Keratinocyte (primary cell): Measurements from ENCODE around the gene ANXA3. TPM values are rescaled to one million over a fixed set of nuclear protein-coding genes. Genes with fewer than 3 reads are reported as not detected.

Experiments used
- DNase-seq: peaks from one replicate; pipeline ENCODE4 v3.0.0-alpha.2; 2011; ENCODE audit warnings: low read depth, missing footprints, low spot score
- FAIRE-seq: peaks from 2 replicates; lab custom pipeline; 2011; peaks lifted over from hg19 to GRCh38; lab: Jason Lieb, UNC
- H2AFZ ChIP-seq: 2 replicates; pipeline ENCODE4 v1.6.0; 2012; ENCODE audit warnings: low read length, control low read depth, inconsistent platforms; ENCODE audit not compliant: control insufficient read depth
- H3K27ac ChIP-seq: 2 replicates; pipeline ENCODE4 v1.5.1; 2011; ENCODE audit warnings: low read length; ENCODE audit not compliant: control insufficient read depth, insufficient read depth
- H3K27me3 ChIP-seq: 3 replicates; pipeline ENCODE4 v1.6.0; 2011; ENCODE audit warnings: low read length; ENCODE audit not compliant: control insufficient read depth, insufficient read depth; ENCODE audit errors: extremely low read depth
- H3K36me3 ChIP-seq, 2 experiments: 2 replicates in 1 of 2; 3 replicates in 1 of 2; pipeline ENCODE4 v1.5.1; 2011; ENCODE audit warnings: low read length in 2 of 2, mild to moderate bottlenecking in 1 of 2; ENCODE audit not compliant: control insufficient read depth in 2 of 2, insufficient read depth in 2 of 2; ENCODE audit errors: extremely low read depth in 1 of 2
- H3K4me1 ChIP-seq: 3 replicates; pipeline ENCODE4 v1.5.1; 2011; ENCODE audit warnings: low read length; ENCODE audit not compliant: control insufficient read depth, insufficient read depth; ENCODE audit errors: extremely low read depth
- H3K4me2 ChIP-seq: 3 replicates; pipeline ENCODE4 v1.6.0; 2011; ENCODE audit warnings: low read depth, low read length; ENCODE audit not compliant: control insufficient read depth, insufficient read depth; ENCODE audit errors: extremely low read depth
- H3K4me3 ChIP-seq, 3 experiments: fragments of 200-600 bp in 1 of 3; sonication (generic) in 1 of 3; 2 replicates in 2 of 3; 3 replicates in 1 of 3; pipeline ENCODE4 v1.5.1; 2011 to 2016; ENCODE audit warnings: low read length in 3 of 3, mild to moderate bottlenecking in 3 of 3, control low read depth in 2 of 3, inconsistent platforms in 1 of 3, low read depth in 1 of 3, mixed read lengths in 1 of 3, mixed run types in 1 of 3, moderate library complexity in 1 of 3; ENCODE audit not compliant: control insufficient read depth in 2 of 3, insufficient read depth in 2 of 3; ENCODE audit errors: extremely low read depth in 1 of 3
- H3K79me2 ChIP-seq: 2 replicates; pipeline ENCODE4 v1.6.0; 2012; ENCODE audit warnings: low read length; ENCODE audit not compliant: control insufficient read depth, insufficient read depth
- H3K9ac ChIP-seq: 3 replicates; pipeline ENCODE4 v1.6.0; 2011; ENCODE audit warnings: low read length; ENCODE audit not compliant: control insufficient read depth, insufficient read depth; ENCODE audit errors: extremely low read depth
- H3K9me1 ChIP-seq: 3 replicates; pipeline ENCODE4 v1.6.0; 2011; ENCODE audit warnings: low read length; ENCODE audit not compliant: control insufficient read depth, insufficient read depth; ENCODE audit errors: extremely low read depth
- H3K9me3 ChIP-seq: 2 replicates; pipeline ENCODE4 v1.5.1; 2012; ENCODE audit warnings: low read depth, low read length; ENCODE audit not compliant: control insufficient read depth
- H4K20me1 ChIP-seq: 3 replicates; pipeline ENCODE4 v1.6.0; 2011; ENCODE audit warnings: low read length; ENCODE audit not compliant: control insufficient read depth, insufficient read depth; ENCODE audit errors: extremely low read depth
- EZH2 ChIP-seq: IDR thresholded peaks from one replicate; pipeline ENCODE4 v1.6.1; 2012; ENCODE audit warnings: inconsistent platforms, mild to moderate bottlenecking, low read length, moderate library complexity
- dilution Hi-C: fragments of 300-500 bp; cut with MboI; formaldehyde crosslinking; loops from one replicate; pipeline ENCODE4 v1.7.0; 2020; ENCODE audit warnings: low sequenced_read_pairs; ENCODE audit not compliant: extremely low pct_ligation_motif_present
- polyA plus RNA-seq, 5 experiments: library from polyadenylated mRNA; depleted of rRNA in 3 of 5; stranded (reverse) in 3 of 5; stranded (forward) in 1 of 5; unstranded in 1 of 5; fragments of >200 nt; gene quantifications; 1 replicate in 1 of 5; 2 replicates in 3 of 5; 3 replicates in 1 of 5; pipeline versions ENCODE4 v1.2.1 to v1.2.3, GENCODE V29; 2011 to 2012; ENCODE audit warnings: missing spikeins in 2 of 5, low read depth in 1 of 5, low replicate concordance in 1 of 5
- TF ChIP-seq, protein P1 (sequence below), 3 experiments: IDR thresholded peaks in 1 of 3; conservative IDR thresholded peaks in 1 of 3; optimal IDR thresholded peaks in 1 of 3; 2 replicates in 2 of 3; 3 replicates in 1 of 3; pipeline versions ENCODE3 to v1.5.1; 2011; ENCODE audit warnings: low read length in 3 of 3, mild to moderate bottlenecking in 3 of 3, moderate library complexity in 2 of 3, control low read depth in 1 of 3, inconsistent platforms in 1 of 3; ENCODE audit not compliant: insufficient read depth in 2 of 3; ENCODE audit errors: extremely low read depth in 1 of 3

The ANXA3 gene
- polyA plus RNA-seq, 1 donor (not counting 4 experiments of a cell fraction or from before 2014, with no cell fraction given), result 463 TPM

- H3K27me3 ChIP-seq, result no peaks in the 10 kb centered on the region
- TF ChIP-seq, protein P1, sequence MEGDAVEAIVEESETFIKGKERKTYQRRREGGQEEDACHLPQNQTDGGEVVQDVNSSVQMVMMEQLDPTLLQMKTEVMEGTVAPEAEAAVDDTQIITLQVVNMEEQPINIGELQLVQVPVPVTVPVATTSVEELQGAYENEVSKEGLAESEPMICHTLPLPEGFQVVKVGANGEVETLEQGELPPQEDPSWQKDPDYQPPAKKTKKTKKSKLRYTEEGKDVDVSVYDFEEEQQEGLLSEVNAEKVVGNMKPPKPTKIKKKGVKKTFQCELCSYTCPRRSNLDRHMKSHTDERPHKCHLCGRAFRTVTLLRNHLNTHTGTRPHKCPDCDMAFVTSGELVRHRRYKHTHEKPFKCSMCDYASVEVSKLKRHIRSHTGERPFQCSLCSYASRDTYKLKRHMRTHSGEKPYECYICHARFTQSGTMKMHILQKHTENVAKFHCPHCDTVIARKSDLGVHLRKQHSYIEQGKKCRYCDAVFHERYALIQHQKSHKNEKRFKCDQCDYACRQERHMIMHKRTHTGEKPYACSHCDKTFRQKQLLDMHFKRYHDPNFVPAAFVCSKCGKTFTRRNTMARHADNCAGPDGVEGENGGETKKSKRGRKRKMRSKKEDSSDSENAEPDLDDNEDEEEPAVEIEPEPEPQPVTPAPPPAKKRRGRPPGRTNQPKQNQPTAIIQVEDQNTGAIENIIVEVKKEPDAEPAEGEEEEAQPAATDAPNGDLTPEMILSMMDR (optimal IDR thresholded peaks at IDR 0.05 in 1 of 3, IDR thresholded peaks at IDR 0.05 in 1 of 3, conservative IDR thresholded peaks at IDR 0.05 in 1 of 3; ENCODE audit: extremely low read depth in 1 of 3, insufficient read depth in 2 of 3, low read length in 3 of 3), result no peak
- TF ChIP-seq EZH2, result no peak
- H3K9me1 ChIP-seq, result no peaks in the 10 kb centered on the region
- no peak overlapping the region for H3K27ac ChIP-seq
- H3K4me1 ChIP-seq, result peaks cover 16% of the 10 kb centered on the region
- H3K4me3 ChIP-seq, result no peak overlapping the region
- no peaks in the 10 kb centered on the region for H3K79me2 ChIP-seq
- no peaks in the 10 kb centered on the region for H3K9me3 ChIP-seq
- H3K36me3 ChIP-seq, result no peaks in the 10 kb centered on the region
- H3K4me2 ChIP-seq, result no peak overlapping the region
- no peaks in the 10 kb centered on the region for H4K20me1 ChIP-seq
- FAIRE-seq, result no peak
- H2AFZ ChIP-seq, result no peak overlapping the region
- dilution Hi-C loops, result no loop called here
- H3K9ac ChIP-seq, result no peak overlapping the region
- DNase-seq, result no peak
These were observed 79.0 kb downstream of the ANXA3 start for GRCh38 chr4:78630615-78631014.

DNA sequence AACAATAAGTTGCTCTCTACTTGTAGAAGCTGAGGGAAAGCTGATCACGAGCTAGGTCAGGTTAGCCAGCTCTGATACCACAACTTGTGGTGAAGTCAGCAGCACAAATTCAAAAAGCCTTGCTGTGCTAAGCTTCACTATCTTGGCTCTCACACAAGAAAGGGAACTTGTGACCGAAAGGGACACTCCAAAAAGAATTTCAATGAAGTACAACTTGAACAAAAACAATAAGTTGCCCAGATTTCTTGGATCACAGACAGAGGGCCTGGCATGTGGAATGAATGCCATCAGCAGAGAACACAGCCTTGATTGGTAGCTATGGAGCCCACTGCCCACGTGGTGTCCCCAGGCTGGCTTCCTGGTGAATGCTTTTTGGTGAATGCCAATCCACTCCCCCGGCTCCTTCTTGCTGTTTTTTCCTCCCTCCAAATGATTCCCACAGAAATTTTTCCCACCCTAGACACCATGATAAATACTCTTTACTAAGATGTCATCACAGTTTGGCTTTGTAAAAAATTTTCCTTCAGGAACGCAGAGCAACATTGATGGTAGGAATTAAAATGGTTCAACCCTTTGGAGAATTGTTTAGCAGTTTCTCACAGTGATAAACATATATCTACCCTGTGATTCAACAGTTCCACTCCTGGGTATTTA is 82.6 kb downstream of the ANXA3 start:
- DNase-seq, result no peak
- FAIRE-seq, result no peak

More for the DNA sequence above, 82.6 kb downstream of the ANXA3 start:
- no peaks in the 10 kb centered on the region for H3K36me3 ChIP-seq
- no peaks in the 10 kb centered on the region for H3K79me2 ChIP-seq
- dilution Hi-C loops, result no loop called here
- H3K9me3 ChIP-seq, result no peaks in the 10 kb centered on the region
- no peaks in the 10 kb centered on the region for H3K27me3 ChIP-seq
- no peaks in the 10 kb centered on the region for H4K20me1 ChIP-seq
- no peak for TF ChIP-seq EZH2
- TF ChIP-seq, protein P1 (optimal IDR thresholded peaks at IDR 0.05 in 1 of 3, IDR thresholded peaks at IDR 0.05 in 1 of 3, conservative IDR thresholded peaks at IDR 0.05 in 1 of 3; ENCODE audit: extremely low read depth in 1 of 3, insufficient read depth in 2 of 3, low read length in 3 of 3), result no peak
- H3K4me3 ChIP-seq, result no peak overlapping the region
- H3K27ac ChIP-seq, result no peak overlapping the region
- H2AFZ ChIP-seq, result no peak overlapping the region
- no peaks in the 10 kb centered on the region for H3K9me1 ChIP-seq
- H3K4me2 ChIP-seq, result no peak overlapping the region
- H3K9ac ChIP-seq, result no peak overlapping the region
- peaks cover 9% of the 10 kb centered on the region for H3K4me1 ChIP-seq
